Daoy (cell line): Measurements from ENCODE around the gene CHPT1. TPM values are rescaled to one million over a fixed set of nuclear protein-coding genes. Genes with fewer than 3 reads are reported as not detected.
"Not testable (repeated sequence)": the region's sequence is repeated elsewhere in the genome, so short reads cannot be mapped to it uniquely, and the experiment has no call there.

Source experiments
- DNase-seq: peaks from one replicate; pipeline ENCODE4 v3.0.0-alpha.2; 2015; ENCODE audit warnings: low read depth
- total RNA-seq: library from RNA; depleted of rRNA; stranded (reverse); fragments of >200 nt; shearing (Covaris generic); gene quantifications from 2 replicates; pipeline ENCODE4 v1.2.3, GENCODE V29; 2014

Gene CHPT1
- total RNA-seq, 1 experiment from 2014 or later, result 32.6 TPM

DNA sequence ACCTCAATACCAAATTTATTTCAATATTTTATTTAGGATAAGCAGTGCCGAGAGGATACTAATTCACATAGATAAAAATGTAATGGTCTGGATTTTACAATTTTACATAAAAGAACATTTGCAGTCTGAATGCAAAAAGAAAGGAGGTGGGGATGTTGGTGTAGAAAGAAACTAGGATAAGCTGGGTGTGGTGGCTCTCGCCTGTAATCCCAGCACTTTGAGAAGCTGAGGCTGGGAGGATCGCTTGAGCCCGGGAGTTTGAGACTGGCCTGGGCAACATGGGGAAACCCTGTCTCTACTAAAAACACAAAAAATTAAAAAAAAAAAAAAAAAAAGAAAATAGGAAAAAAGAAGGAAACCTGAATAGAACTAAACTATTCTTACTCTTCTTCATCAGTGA is 25.0 kb downstream of the CHPT1 start:
- no peak for DNase-seq

DNA sequence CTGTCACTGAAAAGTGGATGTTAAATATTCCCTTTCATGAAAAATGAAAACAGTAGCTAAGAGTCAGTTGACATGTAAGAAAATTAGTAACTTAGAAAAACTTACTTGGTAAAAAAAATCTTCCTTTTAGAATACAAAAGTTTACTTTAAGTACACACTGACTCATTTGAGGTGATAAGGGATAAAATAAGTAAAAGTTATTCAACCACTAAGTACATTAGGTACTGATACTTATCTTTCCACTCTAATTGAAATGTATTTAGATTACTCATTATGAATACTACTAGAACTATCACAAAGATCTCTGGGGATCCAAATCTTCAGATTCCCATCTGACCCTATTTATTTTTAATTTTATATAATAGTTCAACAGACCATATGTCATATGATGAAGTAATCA is 29.7 kb downstream of the CHPT1 start:
- no peak for DNase-seq

DNA sequence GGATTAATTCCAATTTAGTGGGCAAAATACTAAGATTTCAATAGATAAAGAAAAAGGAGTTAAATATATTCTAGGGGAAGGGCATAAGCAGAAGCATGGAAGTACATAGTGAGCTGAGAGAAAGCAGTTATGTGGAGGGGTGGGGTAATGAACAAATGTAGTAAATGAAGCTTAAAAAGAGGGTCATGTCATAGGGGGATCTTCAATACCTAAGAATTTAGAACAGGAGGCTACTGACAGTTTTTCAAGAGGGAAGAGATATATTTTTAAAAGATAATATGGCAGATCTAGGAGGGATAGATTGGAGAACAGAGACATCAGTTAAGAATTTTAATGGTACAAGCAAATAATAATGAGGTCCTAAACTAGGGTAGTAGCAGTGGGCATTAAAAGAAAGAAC is 32.4 kb downstream of the CHPT1 start:
- no peak for DNase-seq

DNA sequence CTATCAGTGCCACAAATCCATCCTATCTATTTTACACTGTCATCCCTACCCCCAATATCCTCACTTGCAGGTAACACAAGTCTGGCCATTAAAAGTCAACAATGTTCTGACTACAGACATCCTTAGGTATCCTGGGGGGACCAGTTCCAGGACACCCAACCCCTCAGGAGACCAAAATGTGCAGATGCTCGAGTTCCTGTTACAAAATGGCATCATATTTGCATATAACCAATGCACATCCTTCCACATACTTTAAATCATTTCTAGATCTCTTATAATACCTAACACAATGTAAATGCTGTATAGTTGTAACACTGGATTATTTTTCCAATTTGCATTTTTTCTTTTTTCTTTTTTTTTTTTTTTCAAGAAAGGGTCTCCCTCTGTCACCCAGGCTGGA is 34.9 kb downstream of the CHPT1 start:
- no peak for DNase-seq

DNA sequence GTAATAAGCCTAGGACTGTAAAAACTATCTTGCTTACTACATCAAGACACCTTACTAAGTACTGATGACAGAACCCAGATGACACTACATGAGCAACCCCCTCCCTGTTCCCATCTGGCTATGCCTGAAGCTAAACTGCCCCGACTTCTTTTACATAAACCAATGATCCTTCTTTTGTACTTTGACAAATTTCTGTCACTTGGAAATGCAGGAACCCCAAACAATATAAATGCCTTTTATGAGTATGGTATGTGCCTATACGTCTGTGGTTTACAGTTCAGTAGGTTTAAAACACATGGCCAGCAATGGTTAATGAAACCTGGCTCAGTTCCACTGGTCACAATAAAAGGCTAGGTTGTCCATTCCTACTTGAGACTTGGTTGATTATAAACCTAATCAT is 35.7 kb downstream of the CHPT1 start:
- no peak for DNase-seq

DNA sequence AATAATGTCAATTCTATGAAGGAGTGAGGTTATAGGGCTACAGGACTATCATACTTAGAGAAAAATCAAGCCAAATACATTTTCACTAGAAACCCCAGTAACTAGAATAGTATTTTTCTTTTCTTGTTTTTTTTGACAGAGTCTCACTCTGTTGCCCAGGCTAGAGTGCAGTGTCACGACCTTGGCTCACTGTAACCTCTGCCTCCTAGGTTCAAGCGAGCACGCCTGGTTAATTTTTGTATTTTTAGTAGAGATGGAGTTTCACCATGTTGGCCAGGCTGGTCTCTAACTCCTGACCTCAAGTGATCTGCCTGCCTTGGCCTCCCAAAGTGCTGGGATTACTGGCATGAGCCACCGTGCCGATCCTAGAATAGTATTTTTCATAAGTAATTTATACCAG is 37.0 kb downstream of the CHPT1 start:
- not testable (repeated sequence) for DNase-seq

DNA sequence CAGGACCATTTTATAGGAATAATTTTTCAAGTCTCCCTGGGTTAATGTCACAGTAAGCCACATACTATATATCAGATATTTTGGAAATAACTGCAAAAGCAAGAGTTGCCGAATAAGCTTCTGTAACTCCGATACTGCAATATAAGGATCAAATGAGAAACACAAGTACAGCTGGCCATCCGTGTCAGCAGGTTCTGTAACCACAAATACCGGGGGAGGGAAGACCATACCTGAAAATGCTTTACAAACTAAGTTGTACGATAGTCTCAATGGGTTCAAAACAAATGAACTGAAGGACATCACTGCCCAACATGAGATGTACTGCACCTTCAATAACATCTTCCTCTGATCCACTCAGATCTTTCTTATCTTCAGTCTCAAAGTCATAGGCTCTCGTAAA is 40.0 kb downstream of the CHPT1 start:
- no peak for DNase-seq

DNA sequence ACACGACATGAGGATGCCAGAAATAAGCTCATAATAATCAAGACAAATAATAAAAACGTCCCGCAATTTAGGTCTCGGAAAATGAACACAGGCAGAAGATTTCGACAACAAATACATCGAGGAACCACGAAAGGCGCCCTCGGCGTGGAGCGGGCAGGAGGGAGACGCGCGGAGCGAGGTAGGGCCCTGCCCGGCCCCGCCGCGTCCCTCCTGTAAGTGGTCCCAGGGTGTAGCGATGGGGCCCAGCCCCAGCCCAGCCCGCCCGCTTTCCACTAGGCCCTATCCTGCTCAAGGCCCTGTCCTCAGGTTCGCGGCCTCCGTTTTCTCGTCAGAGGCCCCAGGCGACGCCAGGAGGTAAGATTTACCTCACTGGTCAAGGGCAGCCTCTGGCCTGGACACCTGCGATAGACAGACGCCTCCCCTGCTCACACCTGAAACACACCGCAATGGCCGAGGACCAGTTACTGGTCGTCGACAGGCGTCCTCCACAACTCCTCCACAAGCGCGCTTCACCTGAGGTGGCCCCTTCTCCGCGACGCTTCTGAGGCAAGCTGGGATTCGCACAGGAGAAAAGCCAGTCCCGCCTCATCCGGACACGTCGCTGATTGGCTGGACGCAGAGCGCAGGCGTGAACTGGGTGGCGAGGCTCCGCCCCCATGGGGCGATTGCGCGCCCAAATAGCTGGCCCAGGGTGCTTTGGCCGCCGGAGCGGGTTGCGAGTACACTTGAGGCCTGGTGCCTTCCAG is 41.7 kb downstream of the CHPT1 start, which contains the start of gene SYCP3:
TSS of gene SYCP3 (minus strand) at position 543 of the 746 bp plus-strand sequence. CDS start 1,527 bp downstream, outside the sequence.
- DNase-seq, result no peak

DNA sequence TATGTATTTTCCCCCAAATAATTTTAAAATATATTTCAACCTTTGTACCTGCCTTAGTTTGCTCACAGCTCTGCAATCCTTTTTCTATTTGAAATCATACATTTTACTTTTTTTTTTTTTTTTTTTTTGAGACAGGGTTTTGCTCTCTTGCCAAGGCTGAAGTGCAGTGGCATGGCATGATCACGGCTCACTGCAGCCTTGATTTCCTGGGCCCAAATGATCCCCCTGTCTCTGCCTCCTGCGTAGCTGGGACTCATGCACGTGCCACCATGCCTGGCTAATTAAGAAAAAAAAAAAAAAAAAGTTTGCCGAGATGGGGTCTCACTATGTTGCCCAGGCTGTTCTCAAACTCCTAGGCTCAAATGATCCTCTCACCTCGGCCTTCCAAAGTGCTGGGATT is 43.1 kb downstream of the CHPT1 start:
- DNase-seq, result no peak

DNA sequence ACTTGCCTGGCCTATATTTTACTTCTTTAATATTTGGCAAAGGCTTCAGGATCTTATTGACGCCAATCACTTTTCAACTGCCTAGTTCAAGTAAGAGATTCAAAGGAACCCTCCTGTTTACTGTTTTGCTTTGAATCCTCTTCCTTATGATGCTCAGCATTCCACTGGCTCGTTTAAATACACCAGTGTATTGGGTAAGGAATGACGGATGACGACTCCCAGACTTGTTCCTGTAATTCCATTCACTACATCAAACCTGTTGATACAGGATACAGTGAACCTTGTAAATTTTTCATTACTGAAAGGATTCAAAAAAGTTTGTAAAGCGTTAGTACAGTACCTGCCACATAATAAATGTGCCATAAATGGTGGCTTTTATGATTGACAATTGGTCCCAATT is 43.5 kb downstream of the CHPT1 start:
- no peak for DNase-seq

DNA sequence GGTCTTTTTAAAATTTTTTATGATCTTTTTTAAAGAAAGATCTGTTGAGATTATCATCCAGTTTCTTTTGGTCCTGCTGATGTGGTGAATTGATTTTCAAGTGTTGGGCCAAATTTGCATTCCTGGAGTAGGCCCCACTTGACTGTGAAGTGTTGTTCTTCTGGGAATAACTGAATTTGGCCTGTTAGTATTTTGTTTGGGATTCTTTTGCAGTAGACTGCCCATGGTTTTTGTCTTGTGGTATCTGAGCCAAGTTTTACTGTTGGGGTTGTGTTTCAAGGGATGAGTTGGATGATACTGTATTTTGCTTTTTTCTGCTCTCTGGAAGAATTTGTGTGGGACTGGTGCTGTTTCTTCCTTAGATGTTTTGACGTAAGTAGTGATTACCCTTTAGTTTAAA is 45.8 kb downstream of the CHPT1 start:
- DNase-seq, result no peak

DNA sequence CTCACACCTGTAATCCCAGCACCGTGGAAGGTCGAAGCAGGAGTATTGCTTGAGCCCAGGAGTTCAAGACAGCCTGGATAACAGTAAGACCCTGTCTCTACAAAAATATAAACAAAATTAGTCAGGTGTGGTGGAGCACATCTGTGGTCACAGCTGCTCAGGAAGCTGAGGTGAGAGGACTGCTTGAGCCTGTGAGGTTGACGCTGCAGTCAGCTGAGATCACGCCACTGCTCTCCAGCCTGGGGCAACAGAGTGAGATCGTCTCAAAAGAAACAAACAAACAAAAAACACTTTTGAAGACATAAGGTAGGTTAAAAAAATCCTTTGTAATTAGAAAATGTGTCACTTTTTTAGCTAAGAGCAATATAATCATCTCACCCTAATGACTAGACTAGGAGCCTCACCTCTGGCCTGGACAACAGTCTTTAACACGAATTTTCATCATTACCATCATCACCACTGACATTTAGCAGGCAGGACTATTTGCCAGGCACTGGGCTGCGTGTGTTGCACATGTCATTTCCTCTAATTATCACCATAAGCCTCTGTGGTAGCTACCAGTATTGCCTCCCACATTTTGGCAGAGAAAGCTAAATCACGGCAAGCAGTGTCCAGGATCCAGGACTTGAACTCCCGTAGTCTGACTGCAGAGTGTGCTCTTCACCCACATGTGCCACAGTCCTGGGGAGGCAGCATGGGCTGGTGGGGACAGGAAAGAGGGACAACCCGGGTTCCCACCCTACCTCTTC is 46.5 kb downstream of the CHPT1 start:
- DNase-seq, result no peak

DNA sequence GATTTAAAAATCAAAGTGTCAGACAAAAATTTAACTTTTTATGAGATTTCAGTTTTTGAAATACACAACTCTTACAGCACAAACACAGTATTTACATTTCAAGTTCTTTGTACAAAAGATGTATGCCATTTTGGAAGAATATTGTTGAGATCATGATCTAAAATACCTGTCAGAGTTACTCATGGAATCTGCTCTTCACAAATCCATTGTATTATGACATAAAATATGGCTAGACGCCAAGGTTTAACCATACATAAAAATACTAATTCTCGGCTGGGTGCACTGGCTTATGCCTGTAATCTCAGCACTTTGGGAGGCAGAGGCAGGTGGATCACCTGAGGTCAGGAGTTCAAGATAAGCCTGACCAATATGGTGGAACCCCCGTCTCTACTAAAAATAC is 48.0 kb downstream of the CHPT1 start:
- DNase-seq, result no peak

DNA sequence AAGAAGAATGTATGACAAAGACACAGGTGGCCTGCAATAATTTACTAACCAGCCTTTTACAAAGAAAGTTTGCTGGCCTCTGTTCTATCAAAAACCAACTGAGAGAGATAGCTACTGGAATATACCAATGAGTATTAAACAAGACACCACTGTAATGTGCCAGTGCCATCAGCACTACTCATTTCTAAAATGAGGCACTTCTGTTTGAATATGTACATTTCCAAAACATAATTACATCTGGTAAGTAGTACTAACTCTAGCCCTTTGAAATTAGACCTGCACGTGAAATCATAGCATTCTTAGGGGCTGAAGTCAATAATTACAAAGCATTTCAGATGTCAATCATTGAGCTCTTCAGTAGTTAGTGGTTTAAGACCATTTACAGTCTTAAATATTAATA is 48.8 kb downstream of the CHPT1 start:
- DNase-seq, result no peak

DNA sequence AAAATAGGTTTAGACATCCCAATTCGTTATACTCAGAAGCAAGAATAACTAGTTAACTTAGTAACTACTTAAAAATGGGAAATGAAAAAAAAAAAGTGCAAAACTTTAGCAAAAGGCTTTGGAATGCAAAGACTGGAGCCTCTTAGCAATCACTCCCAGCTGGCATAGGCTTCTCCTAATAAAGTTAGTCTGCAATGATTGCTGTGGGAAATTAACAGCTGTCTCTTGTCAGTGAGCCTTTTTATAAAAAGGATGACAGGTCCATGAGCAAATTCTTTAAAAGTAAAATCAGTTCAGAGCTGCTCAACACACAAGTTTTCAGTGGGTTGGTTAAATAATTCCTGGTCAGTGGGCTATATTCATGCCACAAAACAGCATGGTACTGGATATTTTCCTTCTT is 49.2 kb downstream of the CHPT1 start:
- no peak for DNase-seq

DNA sequence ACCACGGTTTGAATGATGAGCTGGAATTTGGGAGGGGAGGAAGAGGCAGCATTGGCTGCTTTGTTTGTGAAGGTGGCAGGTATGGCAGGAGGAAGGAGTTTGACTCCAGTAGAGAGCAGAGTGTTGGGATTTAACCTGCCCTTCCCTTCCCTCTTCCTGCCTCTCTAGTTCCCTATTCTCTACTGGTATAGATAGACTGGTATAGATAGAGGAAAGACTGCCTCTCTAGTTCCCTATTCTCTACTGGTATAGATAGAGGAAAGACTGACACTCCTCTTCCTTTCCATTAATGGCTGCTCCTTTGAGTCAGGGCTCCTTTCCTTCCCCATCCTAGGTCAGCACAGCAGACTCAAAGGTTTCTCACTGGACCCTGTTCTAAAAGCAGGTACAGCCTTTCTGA is 50.3 kb downstream of the CHPT1 start:
- DNase-seq, result no peak

DNA sequence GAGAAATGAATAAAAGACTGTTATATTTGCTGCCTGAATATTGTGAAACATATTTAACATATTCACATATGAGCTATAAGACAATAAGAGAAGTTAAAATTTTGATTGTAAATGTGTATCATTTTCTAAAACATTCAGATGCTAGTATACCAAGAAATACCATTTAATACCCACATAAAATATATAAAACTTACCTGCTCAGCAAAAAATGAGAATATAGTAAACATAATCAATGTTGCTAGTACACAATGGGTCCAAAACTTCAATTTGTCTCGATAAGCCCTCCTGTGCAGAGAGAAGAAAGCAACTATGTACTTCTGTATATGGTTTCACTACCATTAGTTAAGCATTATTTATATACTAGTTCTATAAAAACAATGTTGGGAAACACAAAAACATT is 51.5 kb downstream of the CHPT1 start:
- no peak for DNase-seq

DNA sequence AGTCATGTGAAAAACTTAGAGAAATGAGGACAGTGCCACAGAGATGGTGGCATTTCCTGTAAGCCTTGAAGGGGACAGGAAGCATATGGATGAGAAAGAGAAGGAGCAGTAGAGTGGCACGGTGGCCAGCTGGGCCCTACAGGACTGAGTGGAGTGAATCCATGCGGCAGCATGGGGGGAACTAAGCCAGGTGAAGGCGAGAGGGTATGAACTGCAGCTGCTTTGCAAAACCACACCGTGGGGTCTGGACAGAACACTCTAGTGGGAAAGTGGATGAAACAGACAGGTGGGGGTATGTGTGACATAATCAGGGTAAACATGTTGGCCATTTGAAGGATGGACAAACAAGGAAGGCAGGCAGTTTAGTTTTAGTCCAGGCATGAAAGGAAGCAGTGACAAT is 52.2 kb downstream of the CHPT1 start:
- no peak for DNase-seq

DNA sequence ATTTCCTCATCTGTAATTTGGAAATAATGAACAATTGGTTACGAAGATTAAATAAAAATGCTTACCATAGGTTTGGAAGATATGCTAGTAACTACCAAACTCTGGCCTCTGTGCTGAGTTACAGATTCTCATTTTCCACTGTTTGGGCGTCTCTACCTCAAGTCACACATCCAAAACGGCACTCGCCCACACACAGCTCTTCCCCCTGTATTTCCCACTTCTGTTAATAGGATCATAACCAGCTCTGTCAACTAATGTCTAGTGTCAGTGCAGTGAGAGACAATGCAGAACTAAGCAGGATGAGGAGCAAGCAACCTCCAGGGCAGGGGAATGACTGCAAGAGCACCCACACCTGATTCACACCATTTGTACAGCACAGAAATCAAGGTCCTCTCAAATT is 52.7 kb downstream of the CHPT1 start:
- DNase-seq, result no peak

DNA sequence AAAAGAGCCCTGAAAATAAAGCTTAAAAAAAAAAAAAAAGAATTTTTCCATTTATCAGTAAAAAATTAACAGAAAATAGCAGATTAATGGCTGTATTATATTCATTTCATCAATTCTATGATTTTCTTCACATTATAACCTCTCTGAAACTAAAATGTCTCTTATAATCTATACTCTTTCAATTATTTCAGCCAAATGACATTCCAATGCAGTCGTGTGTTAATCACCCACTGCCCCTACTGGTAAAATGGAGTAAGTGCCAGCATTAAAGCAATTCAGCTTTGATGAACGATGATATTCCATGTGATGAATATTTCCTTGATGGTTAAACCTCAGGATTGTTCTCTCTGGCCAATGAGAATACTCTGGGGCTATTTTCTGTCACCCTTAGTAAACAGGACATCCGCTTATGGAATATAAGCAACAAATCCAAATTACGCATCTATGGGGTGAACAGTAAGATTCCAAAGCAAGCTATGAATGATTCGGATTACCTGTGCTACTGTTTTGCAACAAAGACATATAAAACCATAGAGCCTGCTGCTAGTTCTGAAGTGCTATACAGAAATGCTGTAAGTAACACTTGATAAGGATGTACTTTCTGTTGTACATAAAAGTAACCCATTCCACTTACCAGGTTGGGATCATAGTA is 62.1 kb downstream of the CHPT1 start:
- DNase-seq, result peak; percentile 16

DNA sequence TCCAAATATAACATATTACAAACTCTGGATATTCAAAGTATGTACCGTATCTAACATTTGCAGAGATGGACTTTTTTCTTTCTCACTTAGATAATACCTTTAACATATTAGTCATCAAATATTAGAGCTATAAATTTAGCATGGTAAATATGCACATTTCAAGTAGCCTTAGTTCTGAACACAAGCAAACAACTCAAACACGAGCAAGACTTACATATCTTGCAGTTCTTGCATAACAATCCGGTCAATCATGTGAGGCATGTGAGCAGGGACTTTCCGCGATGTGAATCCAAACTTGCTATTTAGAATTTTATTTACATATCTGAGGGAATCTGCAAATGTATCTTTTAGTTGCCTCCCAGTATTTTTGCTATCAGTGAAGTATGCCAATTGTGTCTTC is 63.9 kb downstream of the CHPT1 start:
- DNase-seq, result no peak

DNA sequence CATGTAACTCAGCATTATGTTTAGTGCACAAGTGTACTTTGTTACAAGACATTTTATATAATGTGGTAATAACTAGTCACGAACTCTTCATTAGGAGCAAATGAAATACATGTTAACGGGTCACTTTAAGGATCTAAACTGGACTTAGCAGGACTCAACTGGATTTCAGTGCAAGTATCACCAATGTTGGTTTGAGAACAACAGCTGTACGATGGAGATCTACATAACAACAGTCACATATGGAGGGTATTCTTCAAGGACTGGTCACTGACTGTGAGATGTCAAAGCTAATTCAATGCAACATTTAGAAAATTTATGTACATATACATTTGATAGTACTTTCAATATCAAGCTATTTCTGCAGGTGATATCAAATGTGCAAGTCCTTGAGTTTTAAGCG is 64.3 kb downstream of the CHPT1 start:
- DNase-seq, result no peak
